Transverse colon (tissue), 4 donors: Measurements from ENCODE around the gene LCN12.

Experiments used
- CTCF ChIP-seq, 5 experiments: fragments of 200-600 bp in 3 of 5; fragments of 450-650 bp in 2 of 5; sonication (generic) in 3 of 5; IDR thresholded peaks; 1 replicate in 2 of 5; 2 replicates in 3 of 5; pipeline ENCODE4 v1.5.1; 2016 to 2017; ENCODE audit warnings: antibody characterized with exemption in 5 of 5, inconsistent platforms in 3 of 5, mild to moderate bottlenecking in 2 of 5, moderate library complexity in 1 of 5
- EP300 ChIP-seq: sonication (generic); formaldehyde crosslinking; IDR thresholded peaks from one replicate; pipeline ENCODE4 v1.6.1; 2017; ENCODE audit warnings: antibody characterized with exemption, low read depth
- POLR2AphosphoS5 ChIP-seq, 3 donors: sonication (generic); formaldehyde crosslinking; IDR thresholded peaks; one replicate each; pipeline ENCODE4 v1.6.1; 2016; ENCODE audit warnings: antibody characterized with exemption in 3 of 3

GRCh38 chr9:136922540-136922939, 29.5 kb upstream of the LCN12 start:
- no peak for TF ChIP-seq CTCF (IDR thresholded peaks at IDR 0.05)
- TF ChIP-seq POLR2AphosphoS5 (IDR thresholded peaks at IDR 0.05): no peak
- TF ChIP-seq EP300: no peak
